Measurements from ENCODE around the gene RPL6.
"Not testable (repeated sequence)": the region's sequence is repeated elsewhere in the genome, so short reads cannot be mapped to it uniquely, and the experiment has no call there.

RPL6 gene

DNA sequence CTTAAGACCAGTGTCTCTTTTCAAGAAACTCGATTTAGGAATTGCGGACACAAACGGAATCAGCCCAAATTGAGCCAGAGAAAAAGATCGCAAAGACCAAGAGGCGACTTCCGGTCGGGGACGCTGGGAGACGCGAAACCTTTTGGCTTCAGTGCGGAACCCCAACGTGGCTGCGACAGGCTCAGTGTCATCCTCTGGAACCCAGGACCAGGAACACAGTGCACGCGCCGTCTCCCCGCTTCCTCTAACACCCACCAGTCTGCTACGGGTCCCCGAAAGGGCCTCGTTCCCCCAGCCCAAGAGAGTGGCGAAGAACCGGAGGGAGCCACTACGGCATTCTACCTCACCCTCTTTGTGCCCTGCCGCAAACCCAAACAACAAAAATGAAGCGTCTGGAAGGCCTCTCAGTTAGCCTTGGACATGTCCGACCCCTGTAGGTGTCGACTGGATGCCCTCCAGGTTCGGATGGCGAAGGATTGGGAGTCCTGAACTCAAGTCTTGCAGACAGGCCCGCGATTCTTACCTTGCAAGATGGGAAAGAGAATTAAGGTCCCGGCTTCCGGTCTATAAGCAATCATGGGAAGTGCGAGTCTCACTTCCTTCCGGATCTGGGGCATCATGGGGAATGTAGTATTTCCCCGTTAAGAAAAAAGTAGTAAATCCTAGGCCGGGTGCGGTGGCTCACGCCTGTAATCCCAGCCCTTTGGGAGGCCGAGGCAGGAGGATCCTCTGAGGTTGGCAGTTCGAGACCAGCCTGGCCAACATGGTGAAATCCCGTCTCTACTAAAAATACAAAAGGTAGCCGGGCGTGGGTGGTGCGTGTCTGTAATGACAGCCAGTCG is at the start of gene RPL6:
Gene RPL6 (minus strand): TSS at position 542 of the 842 bp plus-strand sequence. CDS start 949 bp downstream, outside the sequence.
- peak; percentile 83 for DNase-seq

DNA sequence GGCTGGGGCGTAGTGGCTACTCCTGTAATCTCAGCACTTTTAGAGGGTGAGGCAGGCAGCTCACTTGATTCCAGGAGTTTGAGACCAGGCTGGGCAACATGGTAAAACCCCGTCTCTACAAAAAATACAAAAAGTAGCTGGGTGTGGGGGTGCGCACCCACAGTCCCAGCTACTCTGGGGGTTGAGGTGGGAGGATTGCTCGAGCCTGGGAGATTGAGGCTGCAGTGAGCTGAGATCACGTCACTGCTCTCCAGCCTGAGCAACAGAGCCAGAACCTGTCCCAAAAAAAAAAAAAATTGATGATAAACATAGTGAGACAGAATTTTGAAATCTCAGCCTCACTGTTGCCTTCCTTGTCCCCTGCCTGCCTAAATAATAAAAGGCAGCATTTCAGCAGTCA is 49.3 kb upstream of the RPL6 start:
- DNase-seq, result no peak

- no peak for DNase-seq
These were observed 48.9 kb upstream of the RPL6 start for GRCh38 chr12:112458330-112458729.

GRCh38 chr12:112457142-112457541 is 47.7 kb upstream of the RPL6 start:
- not testable (repeated sequence) for DNase-seq

GRCh38 chr12:112456029-112456428 is 46.6 kb upstream of the RPL6 start:
- no peak for DNase-seq

DNA sequence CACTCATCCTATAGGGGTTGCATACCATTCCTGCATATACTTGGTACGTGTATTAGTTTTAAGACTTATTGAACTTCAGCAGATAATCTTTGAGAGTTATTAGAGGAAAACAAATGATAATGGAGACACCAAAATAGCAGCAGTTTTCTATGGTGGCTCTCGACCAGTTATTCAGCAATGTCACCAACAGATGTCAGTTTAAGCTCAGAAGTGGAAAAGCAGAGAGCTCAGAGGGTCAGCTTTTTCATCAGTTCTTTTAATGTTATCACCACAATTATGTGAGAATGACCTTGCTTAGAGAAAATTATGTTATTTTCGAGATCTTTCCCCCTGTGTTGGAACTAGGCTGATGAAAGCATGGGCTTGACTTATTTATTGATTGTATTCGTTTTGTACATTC is 41.3 kb upstream of the RPL6 start:
- DNase-seq, result no peak

GRCh38 chr12:112448165-112448564 is 38.8 kb upstream of the RPL6 start:
- DNase-seq, result not testable (repeated sequence)

- no peak for DNase-seq
These were observed 37.7 kb upstream of the RPL6 start for GRCh38 chr12:112447106-112447505.

DNA sequence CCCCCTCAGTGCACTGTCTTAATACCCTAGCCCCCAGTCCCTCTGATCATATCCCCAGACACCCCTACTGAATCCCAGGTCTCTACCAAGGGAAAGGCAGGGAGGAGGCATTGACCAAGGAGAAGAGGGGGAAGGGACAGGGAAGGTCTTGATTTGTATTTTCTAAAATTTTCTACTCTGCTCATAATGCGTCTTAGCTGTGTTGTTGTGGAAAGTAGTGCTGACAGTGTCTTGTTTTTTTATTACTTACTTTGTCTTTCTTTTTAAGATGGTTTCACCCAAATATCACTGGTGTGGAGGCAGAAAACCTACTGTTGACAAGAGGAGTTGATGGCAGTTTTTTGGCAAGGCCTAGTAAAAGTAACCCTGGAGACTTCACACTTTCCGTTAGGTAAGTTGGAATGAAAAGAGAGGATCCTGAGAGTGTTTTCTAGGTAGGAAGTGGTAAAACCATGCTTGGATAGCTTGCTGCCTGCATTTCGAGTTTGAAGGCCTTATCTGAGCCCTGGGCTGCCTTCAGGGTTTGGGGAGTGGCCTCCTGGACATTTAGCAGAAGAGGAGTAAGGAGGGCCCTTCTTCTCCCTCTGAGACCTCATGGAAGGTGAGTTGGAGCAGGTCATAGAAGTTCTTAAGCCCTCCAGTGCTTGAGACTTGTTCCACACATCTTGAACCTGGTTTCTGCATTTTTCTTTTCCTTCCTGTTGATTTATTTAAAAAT is 36.8 kb upstream of the RPL6 start:
- DNase-seq, result no peak

DNA sequence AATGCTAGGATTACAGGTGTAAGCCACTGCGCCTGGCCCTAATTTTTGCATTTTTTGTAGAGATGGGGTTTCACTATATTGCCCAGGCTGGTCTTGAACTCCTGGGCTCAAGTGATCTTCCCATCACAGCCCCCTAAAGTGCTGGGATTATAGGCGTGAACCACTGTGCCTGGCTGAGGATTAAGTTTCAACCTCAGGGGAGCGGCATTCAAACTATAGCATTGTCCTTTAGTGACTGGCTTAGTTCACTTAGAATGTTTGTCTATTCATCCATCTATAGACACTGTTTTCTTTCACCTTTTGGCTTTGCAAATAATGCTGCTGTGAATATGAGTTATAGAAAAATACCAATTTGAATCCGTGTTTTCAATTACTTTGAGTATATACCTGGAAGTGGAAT is 34.5 kb upstream of the RPL6 start:
- no peak for DNase-seq

DNA sequence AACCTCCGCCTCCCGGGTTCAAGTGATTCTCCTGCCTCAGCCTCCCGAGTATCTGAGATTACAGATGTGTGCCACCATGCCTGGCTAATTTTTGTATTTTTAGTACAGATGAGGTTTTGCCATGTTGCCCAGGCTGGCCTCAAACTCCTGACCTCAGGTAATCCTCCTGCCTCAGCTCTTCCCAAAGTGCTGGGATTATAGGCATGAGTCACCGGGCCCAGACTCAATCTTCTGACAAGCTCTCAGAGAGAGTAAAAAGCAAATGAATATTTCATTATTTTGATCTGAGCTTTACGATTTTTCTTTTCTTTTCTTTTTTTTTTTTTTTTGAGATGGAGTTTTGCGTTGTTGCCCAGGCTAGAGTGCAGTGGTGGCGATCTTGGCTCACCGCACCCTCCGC is 31.2 kb upstream of the RPL6 start:
- DNase-seq, result not testable (repeated sequence)

DNA sequence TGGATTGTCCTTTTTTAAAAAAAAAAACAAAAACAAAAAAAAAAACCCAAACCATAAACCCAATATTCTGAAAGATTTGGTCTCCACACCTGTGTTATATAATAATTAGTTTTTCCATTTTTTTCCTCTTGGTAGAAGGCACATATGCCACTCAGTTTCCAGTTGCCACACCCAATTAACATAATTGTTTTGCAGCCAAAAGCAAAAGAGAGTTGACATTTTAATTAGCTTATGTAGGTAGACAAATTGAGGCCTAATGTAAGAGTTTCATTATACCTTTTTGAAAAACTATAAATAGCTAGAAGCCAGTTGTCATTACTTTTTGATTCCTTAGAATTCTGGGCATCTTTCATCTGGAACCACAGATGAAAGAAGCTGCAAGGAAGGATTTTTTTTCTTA is 30.4 kb upstream of the RPL6 start:
- no peak for DNase-seq

DNA sequence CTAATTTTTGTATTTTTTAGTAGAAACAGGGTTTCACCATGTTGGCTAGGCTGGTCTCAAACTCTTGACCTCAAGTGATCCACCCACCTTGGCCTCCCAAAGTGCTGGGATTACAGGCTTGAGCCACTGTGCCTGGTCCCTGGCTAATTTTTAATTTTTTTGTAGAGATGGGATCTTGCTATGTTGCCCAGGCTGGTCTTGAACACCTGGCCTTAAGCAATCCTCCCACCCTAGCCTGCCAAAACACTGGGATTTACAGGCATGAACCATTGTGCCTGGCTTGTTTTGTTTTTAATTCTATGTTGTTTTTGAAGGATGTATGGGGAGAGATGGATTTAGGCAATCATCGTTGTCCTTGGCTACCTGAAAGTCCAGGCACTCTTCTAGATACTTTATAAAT is 29.2 kb upstream of the RPL6 start:
- not testable (repeated sequence) for DNase-seq

DNA sequence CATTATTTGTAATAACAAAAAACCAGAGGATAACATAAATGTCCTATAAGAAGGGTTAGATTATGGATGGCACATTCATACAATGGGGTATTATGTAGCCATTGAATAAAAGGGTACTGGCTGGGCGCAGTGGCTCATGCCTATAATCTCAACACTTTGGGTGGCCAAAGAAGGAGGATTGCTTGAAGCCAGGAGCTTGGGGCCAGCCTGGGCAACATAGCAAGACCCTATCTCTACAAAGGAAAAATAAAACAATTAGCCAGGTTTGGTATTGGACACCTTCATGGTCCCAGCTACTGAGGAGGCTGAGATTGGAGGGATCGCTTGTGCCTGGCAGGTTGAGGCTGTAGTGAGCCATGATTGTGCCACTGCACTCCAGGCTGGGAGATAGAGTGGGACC is 24.1 kb upstream of the RPL6 start:
- no peak for DNase-seq

DNA sequence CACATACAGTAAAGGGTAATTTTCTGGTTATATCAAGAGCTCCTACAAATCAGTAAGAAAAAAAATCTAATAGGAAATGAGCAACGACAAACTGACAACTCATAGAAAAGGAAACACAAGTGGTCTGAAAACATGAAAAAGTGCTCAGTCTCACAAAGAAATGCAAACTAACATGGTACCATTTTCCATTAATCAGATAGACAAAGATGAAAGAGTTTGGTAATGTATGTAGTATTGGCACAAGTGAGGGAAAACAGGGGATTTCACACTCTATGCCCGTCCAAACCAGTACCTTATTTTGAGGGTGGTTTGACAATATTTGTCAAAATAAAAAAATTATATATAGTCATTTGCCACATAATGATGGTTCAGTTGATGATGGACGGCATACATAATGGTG is 22.6 kb upstream of the RPL6 start:
- DNase-seq, result no peak

DNA sequence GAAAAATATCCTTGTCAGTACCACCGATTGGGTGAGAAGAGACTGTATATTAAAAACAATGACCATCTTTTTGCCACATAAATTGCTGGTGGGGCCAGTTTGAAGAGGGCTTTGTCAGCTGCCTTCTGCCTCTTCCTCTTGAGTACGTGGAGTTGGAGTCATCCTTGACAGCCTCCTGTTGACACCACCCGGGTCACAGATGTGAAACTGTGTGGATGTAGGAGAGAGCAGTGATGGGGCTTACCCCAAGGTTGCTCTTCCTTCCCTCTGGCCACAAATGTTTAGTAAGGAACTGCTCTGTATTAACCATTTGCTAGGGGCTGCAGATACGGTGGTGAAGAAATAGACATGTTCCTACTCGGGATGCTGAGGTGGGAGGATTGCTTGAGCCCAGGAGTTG is 21.5 kb upstream of the RPL6 start:
- peak; percentile 16 for DNase-seq

DNA sequence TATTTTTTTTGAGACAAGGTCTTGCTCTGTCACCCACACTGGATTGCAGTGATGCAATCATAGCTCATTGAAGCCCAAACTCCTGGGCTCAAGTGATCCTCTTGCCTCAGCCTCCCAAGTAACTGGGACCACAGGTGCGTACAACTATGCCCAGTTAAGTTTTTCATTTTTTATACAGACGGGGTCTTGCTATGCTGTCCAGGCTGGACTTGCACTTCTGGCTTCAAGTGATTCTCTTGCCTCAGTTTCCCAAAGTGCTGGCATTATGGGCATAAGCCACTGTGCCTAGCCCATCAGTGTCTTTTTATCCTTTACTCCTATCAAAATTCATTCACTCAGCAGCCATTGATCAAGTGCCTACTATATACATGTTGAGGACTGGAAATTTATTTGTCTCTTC is 18.4 kb upstream of the RPL6 start:
- DNase-seq, result no peak

- no peak for DNase-seq
These were observed 16.4 kb upstream of the RPL6 start for GRCh38 chr12:112425582-112426382.

- no peak for DNase-seq
These were observed 14.7 kb upstream of the RPL6 start for GRCh38 chr12:112424126-112424525.

GRCh38 chr12:112422531-112422930 is 13.1 kb upstream of the RPL6 start:
- no peak for DNase-seq

DNA sequence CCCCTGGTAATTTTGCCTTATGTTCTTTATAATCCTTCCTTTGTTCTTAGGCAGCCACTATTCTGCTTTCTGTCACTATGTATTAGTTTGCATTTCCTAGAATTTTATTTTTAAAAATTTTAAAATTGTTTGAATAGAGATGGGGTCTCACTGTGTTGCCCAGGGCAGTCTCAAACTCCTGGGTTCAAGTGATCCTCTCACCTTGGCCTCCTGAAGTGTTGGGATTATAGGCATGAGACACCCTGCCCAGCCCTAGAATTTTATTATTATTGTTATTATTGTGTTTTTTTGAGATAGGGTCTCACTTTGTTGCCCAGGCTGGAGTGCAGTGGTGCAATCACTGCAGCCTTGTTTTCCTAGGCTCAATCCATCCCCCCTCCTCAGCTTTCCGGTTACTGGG is 12.0 kb upstream of the RPL6 start:
- no peak for DNase-seq

DNA sequence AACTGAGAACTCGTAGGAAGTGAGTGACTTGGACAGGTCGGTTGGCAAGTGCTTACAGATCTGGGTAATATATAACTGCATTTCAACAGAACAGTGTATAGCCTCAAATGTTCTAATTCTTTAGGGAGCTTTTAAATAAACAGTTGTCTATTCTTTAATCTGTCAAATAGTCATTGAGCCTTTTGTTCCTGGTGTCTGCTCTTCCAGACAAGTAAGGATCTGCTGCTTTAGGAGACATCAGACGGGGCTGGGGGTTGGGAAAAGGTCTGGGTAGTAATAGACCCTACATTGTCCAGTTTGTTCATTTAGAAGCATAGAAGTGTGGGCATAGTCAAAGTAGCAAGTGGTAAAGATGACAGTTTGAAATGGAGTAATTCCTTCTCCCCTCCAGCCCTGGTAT is 11.3 kb upstream of the RPL6 start:
- DNase-seq, result no peak

- no peak for DNase-seq
These were observed 10.1 kb upstream of the RPL6 start for GRCh38 chr12:112419297-112420133.
